Measurements from ENCODE around the gene SLC29A4.
"Not testable (repeated sequence)": the region's sequence is repeated elsewhere in the genome, so short reads cannot be mapped to it uniquely, and the experiment has no call there.

SLC29A4 gene

GRCh38 chr7:5314864-5315263 lies 32.1 kb downstream of the SLC29A4 start:
- H3K9me3 Mint-ChIP-seq: peaks cover 8% of the 10 kb centered on the region
- no peak overlapping the region for H3K4me3 Mint-ChIP-seq
- intact Hi-C loops (cut with micrococcal nuclease): no loop called here
- H3K27me3 Mint-ChIP-seq: no peaks in the 10 kb centered on the region
- no peak overlapping the region for H3K27ac Mint-ChIP-seq
- peaks cover 100% of the 10 kb centered on the region for H3K36me3 Mint-ChIP-seq (ENCODE audit: low read depth)
- peaks cover 19% of the 10 kb centered on the region for H3K4me1 Mint-ChIP-seq (ENCODE audit: low read depth)

- Mint-ChIP-seq H3K36me3 (ENCODE audit: low read depth) (peaks cover 100% of the 10 kb centered on the region), H3K4me3 (no peak overlapping the region), H3K27me3 (no peaks in the 10 kb centered on the region), H3K9me3 (peaks cover 8% of the 10 kb centered on the region), H3K27ac (no peak overlapping the region), H3K4me1 (ENCODE audit: low read depth) (peaks cover 24% of the 10 kb centered on the region)
- intact Hi-C loops (cut with micrococcal nuclease): no loop called here
Observed at GRCh38 chr7:5315761-5316160, 33.0 kb downstream of the SLC29A4 start.

DNA sequence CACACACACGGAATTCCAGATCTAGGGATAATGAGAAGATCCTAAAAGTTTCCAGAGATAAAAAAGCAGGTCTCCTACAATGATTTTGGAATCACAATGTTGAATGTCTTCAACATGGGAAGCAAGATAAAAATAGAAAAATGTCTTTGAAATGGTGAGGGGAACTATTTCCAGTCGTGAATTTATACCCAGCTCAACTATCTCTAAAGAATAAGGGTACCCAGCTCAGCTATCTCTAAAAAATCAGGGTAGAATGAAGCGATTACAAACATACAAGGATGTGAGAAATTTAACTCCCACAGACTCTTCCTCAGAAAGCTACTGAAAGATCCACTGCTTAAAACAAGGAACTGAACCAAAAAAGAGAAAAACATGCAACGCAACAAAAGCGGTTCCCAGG lies 35.9 kb downstream of the SLC29A4 start:
- Mint-ChIP-seq H3K4me1 (ENCODE audit: low read depth) (peaks cover 31% of the 10 kb centered on the region), H3K27ac (peak overlapping the region; percentile 45), H3K36me3 (ENCODE audit: low read depth) (peaks cover 100% of the 10 kb centered on the region)
- intact Hi-C loops (cut with micrococcal nuclease); H3K4me3 Mint-ChIP-seq; H3K27me3 Mint-ChIP-seq; H3K9me3 Mint-ChIP-seq: not testable (repeated sequence)

GRCh38 chr7:5320391-5320790 lies 37.6 kb downstream of the SLC29A4 start:
- H3K27ac Mint-ChIP-seq: peak overlapping the region; percentile 68
- peaks cover 100% of the 10 kb centered on the region for H3K36me3 Mint-ChIP-seq (ENCODE audit: low read depth)
- H3K9me3 Mint-ChIP-seq: peaks cover 8% of the 10 kb centered on the region
- peaks cover 31% of the 10 kb centered on the region for H3K4me1 Mint-ChIP-seq (ENCODE audit: low read depth)
- no peak overlapping the region for H3K4me3 Mint-ChIP-seq
- H3K27me3 Mint-ChIP-seq: no peaks in the 10 kb centered on the region
- intact Hi-C loops (cut with micrococcal nuclease): no loop called here

DNA sequence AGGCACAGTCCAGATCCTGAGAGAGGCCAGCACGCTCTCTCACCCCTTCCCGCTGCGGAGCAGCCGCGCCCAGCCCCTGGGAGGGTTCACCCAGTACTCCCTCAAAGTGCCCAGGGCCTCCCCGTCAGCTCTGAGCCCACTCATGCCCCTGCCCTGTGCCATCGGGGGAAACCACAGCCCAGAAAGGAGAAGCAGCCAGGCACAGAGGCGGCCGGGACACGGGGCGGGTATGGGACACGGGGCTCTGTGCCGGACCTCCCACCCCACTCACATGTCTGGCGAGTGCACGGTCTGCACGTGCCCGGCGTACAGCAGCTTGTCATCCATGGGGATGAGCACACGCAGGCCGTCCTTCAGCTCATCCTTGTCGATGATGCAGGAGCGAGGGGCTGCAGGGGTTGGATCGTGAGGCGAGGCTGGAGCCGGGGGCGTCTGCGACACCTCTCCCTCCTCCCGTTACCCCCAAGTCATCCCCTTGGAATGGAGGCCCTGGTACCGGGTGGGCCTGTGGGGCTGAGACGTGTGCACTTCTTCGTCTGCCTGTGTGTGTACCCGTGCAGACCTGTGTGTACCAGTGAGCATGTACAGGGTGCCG lies 38.2 kb downstream of the SLC29A4 start:
- Mint-ChIP-seq H3K27ac (peak overlapping the region; percentile 68), H3K4me1 (ENCODE audit: low read depth) (peaks cover 31% of the 10 kb centered on the region), H3K36me3 (ENCODE audit: low read depth) (peaks cover 100% of the 10 kb centered on the region), H3K4me3 (no peak overlapping the region), H3K27me3 (no peaks in the 10 kb centered on the region), H3K9me3 (peaks cover 8% of the 10 kb centered on the region)
- intact Hi-C loops (cut with micrococcal nuclease): no loop called here

GRCh38 chr7:5322621-5323410 lies 40.1 kb downstream of the SLC29A4 start:
- Mint-ChIP-seq H3K9me3 (peaks cover 8% of the 10 kb centered on the region), H3K27me3 (no peaks in the 10 kb centered on the region), H3K36me3 (ENCODE audit: low read depth) (peaks cover 100% of the 10 kb centered on the region), H3K4me3 (no peak overlapping the region), H3K4me1 (ENCODE audit: low read depth) (peaks cover 31% of the 10 kb centered on the region), H3K27ac (no peak overlapping the region)
- intact Hi-C loops (cut with micrococcal nuclease): no loop called here

GRCh38 chr7:5323800-5324781 lies 41.3 kb downstream of the SLC29A4 start:
- H3K27me3 Mint-ChIP-seq; H3K27ac Mint-ChIP-seq; H3K4me3 Mint-ChIP-seq; intact Hi-C loops (cut with micrococcal nuclease); H3K9me3 Mint-ChIP-seq: not testable (repeated sequence)
- peaks cover 20% of the 10 kb centered on the region for H3K4me1 Mint-ChIP-seq (ENCODE audit: low read depth)
- H3K36me3 Mint-ChIP-seq (ENCODE audit: low read depth): peaks cover 100% of the 10 kb centered on the region

- intact Hi-C loops (cut with micrococcal nuclease): no loop called here
- peaks cover 100% of the 10 kb centered on the region for H3K36me3 Mint-ChIP-seq (ENCODE audit: low read depth)
Observed at GRCh38 chr7:5324961-5325360, 42.2 kb downstream of the SLC29A4 start.

DNA sequence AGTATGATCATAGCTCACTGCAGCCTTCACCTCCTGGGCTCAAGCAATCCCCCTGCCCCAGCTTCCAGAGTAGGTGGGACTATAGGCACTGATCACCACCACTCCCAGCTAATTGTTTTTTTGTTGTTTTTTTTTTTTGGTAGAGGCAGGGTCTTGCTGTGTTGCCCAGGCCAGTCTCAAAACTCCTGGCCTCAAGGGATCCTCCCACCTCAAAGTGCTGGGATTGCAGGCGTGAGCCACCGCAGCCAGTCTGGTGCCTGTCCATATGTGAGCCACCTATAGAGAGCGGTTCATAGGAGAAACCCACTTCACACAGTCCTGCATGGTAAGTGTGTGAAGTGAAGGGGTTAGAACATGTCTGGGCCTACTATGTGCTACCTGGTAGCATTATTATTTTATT lies 47.5 kb downstream of the SLC29A4 start:
- Mint-ChIP-seq H3K9me3 (no peaks in the 10 kb centered on the region), H3K4me1 (ENCODE audit: low read depth) (peaks cover 6% of the 10 kb centered on the region), H3K27ac (no peak overlapping the region), H3K36me3 (ENCODE audit: low read depth) (peaks cover 100% of the 10 kb centered on the region), H3K4me3 (no peak overlapping the region), H3K27me3 (no peaks in the 10 kb centered on the region)
- intact Hi-C loops (cut with micrococcal nuclease): no loop called here

More at GRCh38 chr7:5324961-5325360, 42.2 kb downstream of the SLC29A4 start:
- H3K27me3 Mint-ChIP-seq: no peaks in the 10 kb centered on the region
- H3K4me1 Mint-ChIP-seq (ENCODE audit: low read depth): peaks cover 11% of the 10 kb centered on the region
- H3K9me3 Mint-ChIP-seq: no peaks in the 10 kb centered on the region
- H3K4me3 Mint-ChIP-seq: no peak overlapping the region
- no peak overlapping the region for H3K27ac Mint-ChIP-seq

- Mint-ChIP-seq H3K4me1 (ENCODE audit: low read depth) (peaks cover 6% of the 10 kb centered on the region), H3K4me3 (no peak overlapping the region), H3K27ac (no peak overlapping the region), H3K36me3 (ENCODE audit: low read depth) (peaks cover 100% of the 10 kb centered on the region), H3K9me3 (no peaks in the 10 kb centered on the region), H3K27me3 (no peaks in the 10 kb centered on the region)
- intact Hi-C loops (cut with micrococcal nuclease): no loop called here
Observed at GRCh38 chr7:5332579-5332978, 49.8 kb downstream of the SLC29A4 start.

DNA sequence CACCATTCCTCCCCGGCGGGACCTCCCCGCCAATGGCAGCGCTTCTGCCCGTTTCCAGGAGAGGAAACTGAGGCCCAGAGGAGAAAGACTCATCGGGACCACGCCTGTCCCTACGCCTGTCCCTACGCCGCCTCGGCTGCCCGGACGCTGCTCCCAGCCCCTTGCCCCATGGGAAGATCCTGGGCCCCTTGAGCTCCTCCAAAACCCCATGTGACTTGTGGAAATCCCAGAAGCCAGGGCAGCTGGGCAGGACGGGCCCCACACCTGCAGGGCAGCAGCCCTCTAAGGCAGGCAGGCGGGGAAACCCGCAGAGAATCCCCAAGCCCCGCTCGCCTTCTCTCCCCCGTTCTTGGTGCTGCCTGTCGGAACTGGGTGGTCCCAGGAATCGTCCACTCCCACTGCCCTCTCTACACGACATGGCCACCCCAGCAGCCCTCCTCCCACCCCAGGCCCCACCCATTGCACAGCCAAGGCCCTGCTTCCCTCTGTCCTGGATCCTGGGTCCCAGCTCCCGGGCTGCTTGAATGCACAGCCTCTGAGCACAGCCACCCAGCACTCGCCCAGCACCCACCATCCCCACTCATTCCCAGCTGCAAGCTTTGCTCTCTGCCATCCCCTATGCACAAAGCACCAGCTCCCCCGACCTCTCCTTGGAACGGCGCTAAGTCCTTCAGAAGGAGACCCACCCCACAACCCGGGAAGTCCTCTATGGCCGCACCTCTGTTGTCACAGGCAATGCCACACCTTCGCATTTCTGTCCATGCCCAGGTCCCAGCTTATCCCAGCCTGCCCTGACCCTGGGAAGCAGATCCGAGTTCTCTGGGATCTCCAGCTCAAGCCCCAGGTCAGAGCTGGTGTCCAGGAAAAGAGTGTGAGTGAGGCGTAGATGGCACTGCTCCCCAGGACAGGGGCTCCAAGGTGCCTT lies 50.6 kb downstream of the SLC29A4 start:
- intact Hi-C loops (cut with micrococcal nuclease): no loop called here
- H3K27ac Mint-ChIP-seq: no peak overlapping the region
- H3K27me3 Mint-ChIP-seq: no peaks in the 10 kb centered on the region
- H3K9me3 Mint-ChIP-seq: no peaks in the 10 kb centered on the region
- peaks cover 100% of the 10 kb centered on the region for H3K36me3 Mint-ChIP-seq (ENCODE audit: low read depth)
- no peak overlapping the region for H3K4me3 Mint-ChIP-seq
- peaks cover 6% of the 10 kb centered on the region for H3K4me1 Mint-ChIP-seq (ENCODE audit: low read depth)

GRCh38 chr7:5334671-5335070 lies 51.9 kb downstream of the SLC29A4 start:
- H3K27me3 Mint-ChIP-seq: no peaks in the 10 kb centered on the region
- intact Hi-C loops (cut with micrococcal nuclease): no loop called here
- no peaks in the 10 kb centered on the region for H3K9me3 Mint-ChIP-seq
- no peak overlapping the region for H3K27ac Mint-ChIP-seq
- peaks cover 100% of the 10 kb centered on the region for H3K36me3 Mint-ChIP-seq (ENCODE audit: low read depth)
- peaks cover 6% of the 10 kb centered on the region for H3K4me1 Mint-ChIP-seq (ENCODE audit: low read depth)
- H3K4me3 Mint-ChIP-seq: no peak overlapping the region

DNA sequence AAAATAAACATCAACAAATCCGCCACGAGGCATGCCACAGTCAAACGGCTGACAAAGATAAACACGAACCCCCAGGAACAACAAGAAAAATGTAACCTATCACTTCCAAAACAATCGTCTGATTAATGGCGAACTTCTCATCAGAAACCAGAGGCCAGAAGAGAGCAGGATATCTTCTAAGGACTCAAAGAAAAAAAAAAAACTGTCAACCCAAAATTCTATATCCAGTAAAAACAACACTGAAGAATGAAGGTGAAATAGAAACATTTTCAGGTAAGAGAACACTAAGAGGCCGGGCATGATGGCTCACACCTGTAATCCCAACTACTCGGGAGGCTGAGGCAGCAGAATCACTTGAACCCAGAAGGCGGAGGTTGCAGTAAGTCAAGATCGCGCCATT lies 54.3 kb downstream of the SLC29A4 start:
- H3K9me3 Mint-ChIP-seq: no peaks in the 10 kb centered on the region
- intact Hi-C loops (cut with micrococcal nuclease): no loop called here
- peaks cover 6% of the 10 kb centered on the region for H3K4me1 Mint-ChIP-seq (ENCODE audit: low read depth)
- H3K27me3 Mint-ChIP-seq: no peaks in the 10 kb centered on the region
- H3K36me3 Mint-ChIP-seq (ENCODE audit: low read depth): peaks cover 100% of the 10 kb centered on the region
- H3K4me3 Mint-ChIP-seq: no peak overlapping the region
- no peak overlapping the region for H3K27ac Mint-ChIP-seq

All from dendritic cell treated with granulocyte-macrophage colony-stimulating factor and Interleukin-4, amounts not matched to agents 40 ng/mL and 50 ng/mL, for 4 days (primary cell).